Eye (tissue), 1 donor: ENCODE measurements around the gene CPED1.
A peak's percentile ranks its signal among the peaks of the same experiment; 100 is the strongest.
"Not testable (repeated sequence)": the region's sequence is repeated elsewhere in the genome, so short reads cannot be mapped to it uniquely, and the experiment has no call there.

Experiments used
- DNase-seq: peaks from one replicate; pipeline ENCODE4 v3.0.0-alpha.2; 2015

Gene CPED1

DNA sequence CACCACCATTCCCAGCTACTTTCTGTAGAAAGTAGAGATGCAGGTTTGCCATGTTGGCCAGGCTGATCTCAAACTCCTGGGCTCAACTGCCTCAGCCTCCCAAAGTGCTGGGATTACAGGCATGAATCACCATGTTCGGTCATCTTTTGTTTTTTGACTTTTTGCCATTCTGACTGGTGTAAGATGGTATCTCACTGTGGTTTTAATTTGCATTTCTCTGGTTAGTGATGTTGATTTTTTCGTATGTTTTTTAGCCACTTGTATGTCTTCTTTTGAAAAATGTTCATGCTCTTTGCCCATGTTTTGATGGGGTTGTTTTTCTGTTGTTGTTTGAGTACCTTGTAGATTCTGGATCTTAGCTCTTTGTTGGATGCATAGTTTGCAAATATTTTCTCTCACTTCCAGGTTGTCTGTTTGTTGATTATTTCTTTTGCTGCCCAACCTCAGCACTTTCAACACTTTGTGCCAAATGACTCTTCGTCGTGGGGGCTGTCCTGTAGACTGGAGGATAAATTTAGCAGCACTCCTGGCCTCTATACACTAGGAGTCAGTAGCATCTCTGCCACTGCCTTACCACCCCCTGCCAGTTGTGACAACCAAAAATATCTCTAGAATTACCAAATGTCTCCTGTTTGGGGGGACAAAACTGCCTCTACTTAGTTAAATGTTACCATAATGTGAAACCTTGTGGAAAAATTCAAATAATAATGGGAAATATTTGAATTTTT is 6.5 kb upstream of the CPED1 start:
- no peak for DNase-seq

DNA sequence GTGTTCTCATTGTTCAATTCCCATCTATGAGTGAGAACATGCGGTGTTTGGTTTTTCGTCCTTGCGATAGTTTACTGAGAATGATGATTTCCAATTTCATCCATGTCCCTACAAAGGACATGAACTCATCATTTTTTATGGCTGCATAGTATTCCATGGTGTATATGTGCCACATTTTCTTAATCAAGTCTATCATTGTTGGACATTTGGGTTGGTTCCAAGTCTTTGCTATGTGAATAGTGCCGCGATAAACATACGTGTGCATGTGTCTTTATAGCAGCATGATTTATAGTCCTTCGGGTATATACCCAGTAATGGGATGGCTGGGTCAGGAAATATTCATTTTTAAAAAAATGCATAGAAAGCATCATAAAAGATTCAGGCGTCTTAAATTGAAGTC is 4.9 kb upstream of the CPED1 start:
- not testable (repeated sequence) for DNase-seq

DNA sequence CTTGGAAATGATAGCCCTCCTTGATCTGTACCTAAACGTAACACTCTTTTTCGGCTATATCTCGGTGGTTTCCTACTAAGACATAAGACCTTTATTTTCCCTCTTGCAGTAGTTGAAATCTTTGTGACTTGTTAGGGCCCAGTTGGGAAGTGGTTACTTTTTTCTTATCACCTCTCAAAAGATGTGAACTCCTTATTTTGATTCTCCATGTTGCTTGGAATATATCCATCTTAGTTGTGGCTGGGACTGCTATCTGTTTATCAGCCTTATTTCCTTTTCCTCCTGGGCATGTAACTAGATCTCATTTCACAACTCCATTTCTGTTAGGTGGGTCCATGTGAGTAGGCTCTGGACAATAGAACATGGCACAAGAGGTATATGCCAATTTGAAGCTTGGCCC is 4.1 kb upstream of the CPED1 start:
- DNase-seq: no peak

DNA sequence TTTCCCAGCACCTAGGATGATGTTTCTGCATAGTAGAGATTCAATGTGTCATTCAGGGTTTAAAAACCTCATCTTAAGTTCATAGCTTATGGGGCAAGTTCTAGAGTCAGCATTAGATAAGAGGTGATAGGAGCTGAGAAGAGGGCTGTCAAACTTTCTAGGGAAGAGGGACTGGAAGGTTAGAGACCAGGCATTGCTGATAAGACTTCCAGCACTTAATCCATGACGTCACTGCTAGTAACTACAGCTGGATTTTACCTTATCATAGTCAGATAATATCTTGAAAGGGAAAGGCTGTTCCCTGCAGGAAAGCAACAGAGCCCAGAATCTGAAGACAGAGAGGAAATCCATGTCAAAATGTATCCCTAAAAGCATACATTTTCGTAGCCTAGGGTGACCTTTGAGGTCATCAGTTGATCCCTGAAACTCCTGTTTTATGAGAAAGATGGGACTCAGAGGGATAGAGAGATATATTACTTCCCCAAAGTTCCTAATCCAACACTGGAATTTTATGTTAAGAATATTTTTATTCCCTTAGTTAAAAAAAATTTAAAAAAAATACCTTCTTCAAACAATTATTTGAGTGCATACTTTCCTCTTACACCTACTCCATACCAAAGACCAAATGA is 3.3 kb upstream of the CPED1 start:
- DNase-seq: no peak

DNA sequence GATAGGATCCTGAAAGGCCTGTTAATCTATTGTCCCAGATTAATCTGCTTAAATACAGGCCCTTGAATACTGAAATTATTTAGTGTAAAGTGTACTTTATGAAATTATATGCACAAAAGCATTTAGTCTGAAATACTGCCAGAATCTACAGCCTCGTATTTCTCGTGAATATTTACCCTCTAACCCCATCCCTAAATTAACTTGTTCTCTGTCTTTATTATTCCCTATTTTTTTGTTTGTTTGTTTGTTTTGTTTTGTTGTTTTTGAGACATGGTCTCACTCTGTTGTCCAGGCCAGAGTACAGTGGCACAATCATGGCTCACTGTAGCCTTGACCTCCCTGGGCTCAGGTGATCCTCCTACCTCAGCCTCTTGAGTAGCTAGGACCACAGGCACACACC is 2.7 kb upstream of the CPED1 start:
- DNase-seq: no peak

DNA sequence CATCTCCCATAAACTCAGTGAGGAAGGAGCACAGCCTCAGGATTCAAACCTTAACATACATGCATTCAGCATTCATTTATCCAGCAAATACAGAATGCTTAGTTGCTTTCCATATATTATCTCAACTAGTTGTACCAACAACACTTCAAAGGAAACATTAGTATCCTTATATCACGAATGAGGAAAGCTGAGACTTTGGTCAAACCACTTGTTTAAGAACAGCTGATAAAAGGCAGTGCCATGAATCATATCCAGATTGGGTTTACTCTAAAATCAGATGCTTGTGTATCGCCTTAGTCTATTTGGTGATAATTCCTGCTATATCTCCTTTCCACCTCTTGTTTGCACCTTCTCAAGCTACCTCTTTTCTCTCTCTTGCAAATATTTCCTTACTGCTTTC is 1.9 kb upstream of the CPED1 start:
- no peak for DNase-seq

DNA sequence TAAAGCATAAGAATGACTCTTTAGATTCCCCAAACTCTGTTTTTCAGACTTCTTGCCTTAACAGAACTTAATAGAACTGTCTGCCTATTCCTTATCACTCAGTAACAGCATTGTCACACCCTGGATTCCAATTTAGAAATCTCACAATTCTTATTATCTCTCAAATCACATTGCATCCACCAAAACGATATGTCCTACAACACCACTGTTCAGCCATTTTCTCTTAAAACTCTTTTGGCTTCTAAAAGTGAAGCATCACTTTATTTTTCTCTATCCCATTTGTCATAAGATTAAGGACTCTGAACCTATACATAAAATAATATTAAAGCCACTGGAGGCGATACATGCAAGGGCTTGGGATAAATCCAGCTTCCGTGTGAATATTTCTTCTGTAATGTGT is 1.2 kb upstream of the CPED1 start:
- no peak for DNase-seq

DNA sequence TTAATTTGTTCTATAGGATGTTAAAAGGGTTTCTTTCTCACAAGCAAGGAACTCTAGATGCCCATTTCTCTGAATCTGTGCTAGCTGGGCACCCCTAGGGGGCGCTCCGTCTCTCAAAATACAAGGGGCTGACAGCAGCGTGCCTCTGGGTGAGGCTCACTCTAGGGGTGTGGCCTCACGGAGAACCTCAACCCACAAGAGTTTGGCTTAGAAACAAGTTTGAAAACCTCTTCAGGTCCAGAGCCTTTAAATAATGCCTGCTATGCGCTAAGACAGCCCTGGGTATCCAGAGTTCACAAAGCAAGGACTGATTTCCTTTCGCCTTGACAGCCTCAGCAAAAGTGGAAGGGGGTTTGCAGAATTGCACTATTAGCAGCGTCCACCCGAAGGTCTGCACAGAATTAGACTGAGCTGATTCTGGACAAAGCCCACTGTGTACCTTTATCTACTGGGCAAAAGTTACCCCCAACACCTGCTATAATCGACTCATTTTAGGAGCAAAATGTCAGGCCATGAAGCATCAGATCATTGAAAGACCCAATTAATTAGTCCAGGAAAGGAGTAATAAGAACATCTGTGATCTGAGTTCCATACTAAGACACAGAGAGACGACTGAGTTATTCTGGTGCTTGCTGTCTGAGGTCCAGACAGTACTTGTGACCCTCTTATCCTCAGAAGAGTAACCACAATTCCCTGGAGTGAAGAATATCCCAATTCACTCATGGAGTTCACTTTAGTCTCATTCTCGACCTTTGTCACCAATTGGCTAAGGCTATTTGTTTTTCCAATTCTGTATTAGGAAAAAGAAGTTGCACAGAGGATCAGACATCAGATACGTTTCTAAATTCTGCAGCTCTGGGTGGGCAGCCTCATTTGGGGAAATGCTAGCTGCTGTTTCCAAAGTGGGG is 574 bp upstream of the CPED1 start:
- DNase-seq: peak; percentile 95

DNA sequence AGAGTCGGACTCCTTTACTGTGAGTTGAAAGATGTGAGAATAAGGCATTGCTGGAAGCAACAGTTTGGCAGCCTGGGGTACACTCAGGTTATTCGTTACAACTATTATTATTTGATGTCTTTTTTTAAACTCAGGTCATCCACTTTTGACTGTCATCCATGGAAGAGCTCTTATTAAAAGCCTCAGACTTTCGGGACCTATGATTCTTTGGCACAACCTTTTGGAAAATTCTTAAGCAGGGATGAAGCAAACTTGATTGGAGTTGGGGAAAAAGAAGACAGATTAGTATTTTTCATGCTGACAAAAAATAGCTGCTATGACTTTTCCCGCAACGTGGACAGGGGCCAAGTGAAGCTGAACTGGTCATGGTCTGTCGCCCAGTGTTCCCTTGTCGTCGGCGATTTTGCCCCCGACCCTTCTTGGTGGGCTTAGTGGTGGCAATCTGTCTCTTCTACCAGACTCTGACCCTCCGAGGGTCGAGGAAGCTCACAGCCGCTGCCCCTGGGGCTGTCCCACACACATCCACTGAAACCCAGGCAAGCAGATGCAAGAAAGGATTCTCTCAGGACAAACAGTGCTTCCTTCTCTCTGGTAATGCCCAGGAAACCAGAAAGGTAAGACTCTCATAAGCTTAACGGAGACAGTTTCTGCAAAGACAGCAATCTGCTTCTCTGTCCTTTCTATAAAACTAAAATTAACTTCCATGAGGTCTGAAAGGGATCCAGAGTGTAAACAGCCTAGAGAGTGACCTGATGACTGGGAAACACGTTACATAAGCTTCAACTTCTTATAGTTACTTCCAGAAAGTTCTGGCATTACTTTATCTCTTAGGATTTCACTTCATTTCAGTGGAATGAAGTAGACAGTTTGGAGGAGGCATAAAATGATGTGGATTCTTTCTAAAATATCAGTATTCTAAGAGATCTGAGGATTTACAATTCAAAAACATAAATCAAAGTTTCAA is 1.0 kb downstream of the CPED1 start:
- DNase-seq: no peak

DNA sequence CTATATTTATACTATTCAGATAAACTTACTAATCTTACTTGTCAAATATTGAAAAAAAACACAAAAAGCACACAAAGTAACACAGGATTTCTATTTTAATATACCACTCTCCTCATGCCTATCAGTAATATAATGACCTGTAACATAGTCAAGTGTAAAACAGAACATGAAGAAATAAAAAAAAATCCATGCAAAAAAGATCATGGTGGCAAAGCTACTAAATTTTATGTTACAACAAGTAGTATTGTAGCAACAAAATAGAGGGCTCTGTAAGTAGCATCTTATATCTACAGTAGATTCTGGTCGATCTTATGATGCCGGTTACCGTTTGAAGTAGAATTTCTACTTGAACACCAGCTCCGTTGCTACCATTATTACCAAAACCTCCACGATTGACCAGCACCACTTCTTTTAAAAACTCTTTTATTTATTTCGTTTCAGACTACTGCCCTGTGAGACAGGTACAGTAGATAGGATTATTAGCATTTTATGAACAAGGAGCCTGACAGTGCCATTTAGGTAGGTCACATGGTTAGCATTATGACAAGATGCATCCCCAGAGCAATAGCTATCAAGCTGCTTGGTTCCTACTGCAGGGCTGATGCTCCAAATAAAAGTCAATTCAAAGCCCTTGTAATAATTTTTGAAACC is 2.1 kb downstream of the CPED1 start:
- no peak for DNase-seq

DNA sequence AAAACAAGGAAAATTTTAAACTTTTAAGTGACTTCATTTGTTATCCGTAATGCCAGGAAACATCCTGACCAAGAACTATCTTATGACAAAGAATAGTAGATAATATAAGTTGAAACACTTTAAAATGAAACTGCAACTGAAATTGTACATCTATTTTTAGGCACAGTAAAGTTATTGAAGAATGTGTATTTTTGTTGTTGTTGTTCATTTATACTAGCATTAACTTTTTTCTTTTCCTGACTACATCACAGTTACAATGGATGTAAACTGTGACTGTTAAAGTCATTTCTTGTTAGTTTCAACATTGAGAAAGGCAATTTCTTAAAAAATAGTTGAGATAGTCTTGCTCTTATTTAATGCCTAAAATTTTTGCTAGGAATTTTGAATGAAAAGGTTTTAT is 2.6 kb downstream of the CPED1 start:
- DNase-seq: no peak

DNA sequence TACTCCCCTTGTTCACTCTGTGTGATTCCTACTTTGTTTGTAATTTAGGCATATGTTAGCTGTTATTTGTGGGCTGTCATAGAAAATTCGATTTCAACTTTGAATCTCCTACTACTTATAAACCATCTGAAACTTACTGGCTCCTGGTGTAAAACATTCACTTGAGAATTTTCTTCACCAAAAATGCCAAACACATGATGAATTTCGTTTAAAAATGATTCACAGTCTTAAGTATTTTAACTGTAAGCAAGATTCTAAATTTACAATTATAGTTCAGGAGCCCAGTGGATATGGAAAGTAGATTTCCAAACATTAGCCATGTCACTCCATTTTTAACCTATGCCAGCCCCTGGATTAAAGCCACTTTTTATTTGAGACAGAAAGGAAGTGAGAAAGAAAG is 3.1 kb downstream of the CPED1 start:
- DNase-seq: peak; percentile 58

DNA sequence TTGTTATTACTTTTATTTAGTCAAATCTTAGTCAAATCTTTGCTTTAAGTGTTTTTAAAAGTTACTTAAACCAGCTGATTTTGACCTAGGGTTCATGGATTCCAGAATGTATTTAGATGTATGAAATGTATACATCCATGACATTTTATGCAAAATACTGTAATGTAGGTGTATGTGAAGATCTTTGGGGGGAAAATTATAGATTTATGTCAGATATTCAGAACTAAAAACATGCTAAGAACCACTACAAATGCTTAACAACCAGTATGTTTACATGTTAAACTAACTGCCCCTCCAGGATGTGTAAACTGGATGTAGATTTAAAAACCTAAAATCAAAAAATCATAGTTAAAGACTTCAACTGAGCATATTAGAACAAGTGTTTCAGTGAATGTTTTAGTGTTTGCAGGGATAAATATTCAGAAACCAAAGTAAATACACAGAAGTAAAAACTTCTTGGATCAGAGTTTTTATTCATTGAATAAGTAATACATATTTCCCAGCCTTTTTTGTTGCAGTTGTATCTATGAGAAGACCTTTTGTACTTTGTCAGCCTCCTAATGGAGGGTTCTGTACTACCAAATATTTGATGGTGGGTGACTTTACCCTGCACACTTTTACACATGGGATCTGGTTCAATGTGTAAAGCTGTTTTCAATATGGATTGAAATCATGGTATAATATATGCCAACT is 3.9 kb downstream of the CPED1 start:
- no peak for DNase-seq

DNA sequence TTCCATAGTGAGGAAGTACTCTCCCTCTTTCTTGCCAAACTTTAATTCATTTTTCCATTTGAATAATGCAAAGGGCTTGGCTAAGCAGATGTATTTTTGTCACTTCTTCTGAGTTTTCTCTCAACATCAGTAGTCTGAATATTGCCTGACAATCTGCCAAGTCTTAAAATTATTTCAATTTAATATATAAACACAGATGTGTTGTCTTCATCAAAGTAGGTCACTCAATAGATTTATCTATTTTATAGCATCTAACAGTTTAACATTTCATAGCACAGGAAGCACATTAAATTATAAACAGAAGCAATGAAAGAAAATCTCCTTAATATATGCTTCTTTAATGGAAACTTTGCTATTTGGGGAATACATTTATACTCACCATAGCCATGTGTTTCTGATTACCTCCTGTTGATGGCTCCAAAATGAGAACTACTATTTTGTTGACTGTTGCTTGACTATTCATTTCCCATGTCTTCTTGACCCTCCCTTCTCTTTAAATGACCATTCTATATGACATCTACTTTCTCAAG is 4.5 kb downstream of the CPED1 start:
- DNase-seq: peak; percentile 55

DNA sequence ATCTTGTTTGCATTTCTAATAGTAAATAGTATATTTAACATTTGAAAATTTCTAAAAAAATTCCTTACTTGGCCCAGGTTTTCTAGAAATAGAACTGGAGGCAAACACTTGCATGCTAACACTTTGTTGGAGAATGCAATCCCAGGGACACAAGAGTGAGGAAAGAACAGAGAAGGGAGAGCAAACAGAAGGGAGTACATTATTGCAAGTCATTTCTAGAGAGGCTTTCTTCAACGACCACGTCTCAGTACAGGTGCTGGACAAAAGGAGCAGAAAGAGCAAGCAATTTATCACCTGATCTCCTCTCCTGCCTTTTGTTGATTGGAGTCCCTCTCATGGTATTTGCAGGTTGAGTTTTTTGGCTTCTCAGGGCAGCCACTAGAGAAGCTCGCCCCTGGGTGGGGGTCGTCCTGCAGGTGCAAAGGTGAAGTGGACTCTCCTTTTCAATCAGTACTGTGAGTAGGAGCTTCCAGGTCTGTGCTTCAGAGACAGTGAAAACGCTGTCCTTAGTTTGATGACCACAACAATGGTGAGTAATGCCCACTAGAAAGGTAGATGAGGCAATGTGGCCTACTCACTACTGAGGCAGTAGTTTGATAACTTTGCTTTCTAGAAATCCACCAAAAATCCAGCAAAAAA is 5.2 kb downstream of the CPED1 start:
- no peak for DNase-seq

DNA sequence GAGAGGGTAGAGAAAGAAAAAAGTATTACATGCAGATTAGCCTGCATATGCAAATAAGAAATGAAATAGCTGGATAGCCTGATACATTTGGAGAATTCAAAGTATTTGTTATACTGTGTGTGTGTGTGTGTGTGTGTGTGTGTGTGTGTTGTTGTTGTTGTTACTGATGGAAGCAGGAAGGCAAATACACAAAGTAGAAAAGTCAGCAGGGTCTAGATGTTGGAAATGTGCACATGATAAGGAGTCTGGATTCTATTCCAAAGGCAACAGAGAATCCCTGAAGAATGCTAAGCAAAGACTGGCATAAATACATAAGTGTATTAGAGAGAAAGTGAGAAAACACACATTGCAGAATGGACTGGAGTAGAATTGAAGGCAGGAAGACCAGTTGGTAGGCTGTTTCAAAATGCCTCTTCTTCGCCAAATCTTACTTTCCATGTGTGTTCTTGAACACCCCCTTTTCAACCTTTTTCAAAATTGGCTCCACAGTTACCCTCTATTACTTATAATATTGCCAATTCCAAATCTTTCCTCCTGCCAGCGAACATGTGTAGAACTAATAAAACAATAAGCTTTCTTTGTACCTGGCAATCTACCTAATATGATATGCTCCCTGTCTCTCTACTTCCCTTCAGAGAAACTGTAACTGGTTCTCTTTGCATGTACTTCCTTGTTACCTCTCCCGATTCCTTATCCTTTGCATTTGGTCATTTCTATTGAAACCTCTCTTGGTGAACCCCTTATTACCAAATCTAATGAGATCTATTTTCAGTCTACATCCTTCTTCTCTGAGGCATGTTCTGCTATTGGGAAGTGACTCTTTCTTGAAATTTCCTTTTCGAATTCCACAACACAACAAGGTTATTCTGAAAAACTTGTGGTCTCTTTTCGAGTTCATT is 6.2 kb downstream of the CPED1 start:
- no peak for DNase-seq

DNA sequence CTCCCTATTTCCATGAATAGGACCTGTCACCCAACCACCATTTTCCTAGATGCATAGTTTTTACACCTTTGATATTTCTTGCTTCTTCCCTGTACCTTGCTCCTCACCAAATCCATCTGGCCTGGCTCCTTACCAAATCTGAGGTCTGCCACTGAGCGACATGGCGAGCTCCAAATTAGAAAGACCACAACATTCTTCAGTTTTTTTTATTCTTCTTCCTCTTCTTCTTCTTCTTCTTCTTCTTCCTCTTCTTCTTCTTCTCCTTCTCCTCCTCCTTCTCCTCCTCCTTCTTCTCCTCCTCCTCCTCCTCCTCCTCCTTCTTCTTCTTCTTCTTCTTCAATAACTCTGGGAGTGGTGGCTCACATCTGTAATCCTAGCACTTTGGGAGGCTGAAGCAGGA is 7.1 kb downstream of the CPED1 start:
- DNase-seq: no peak

DNA sequence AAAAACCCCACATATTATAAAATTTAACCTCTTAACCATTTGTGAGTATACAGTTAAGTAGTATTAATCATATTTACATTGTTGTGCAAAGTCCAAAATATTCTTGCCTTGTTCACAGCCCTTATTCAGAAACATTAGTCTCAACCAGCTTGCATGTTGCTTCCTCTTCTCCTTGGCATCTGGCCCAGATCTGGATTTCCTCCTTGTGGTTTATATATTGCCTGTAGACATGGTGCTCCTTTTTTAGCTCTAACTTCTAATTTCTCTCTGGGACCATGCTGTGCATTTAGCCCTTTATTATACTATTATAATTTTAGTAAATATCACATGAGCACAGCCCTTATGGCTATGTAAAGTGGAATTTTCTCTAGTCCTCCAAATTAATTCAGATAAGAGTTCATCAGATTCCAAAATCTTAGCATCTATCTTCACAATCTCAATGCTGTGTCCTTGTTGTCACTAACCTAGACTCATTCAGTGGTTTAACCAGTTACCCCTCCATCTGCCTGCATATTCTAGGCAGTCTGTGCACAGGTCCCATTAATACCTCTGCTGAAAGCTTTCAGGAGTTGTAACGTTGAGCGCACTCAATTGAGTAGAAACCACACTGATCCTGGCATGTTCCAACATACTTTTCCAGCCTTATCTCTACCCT is 7.9 kb downstream of the CPED1 start:
- DNase-seq: peak; percentile 63

DNA sequence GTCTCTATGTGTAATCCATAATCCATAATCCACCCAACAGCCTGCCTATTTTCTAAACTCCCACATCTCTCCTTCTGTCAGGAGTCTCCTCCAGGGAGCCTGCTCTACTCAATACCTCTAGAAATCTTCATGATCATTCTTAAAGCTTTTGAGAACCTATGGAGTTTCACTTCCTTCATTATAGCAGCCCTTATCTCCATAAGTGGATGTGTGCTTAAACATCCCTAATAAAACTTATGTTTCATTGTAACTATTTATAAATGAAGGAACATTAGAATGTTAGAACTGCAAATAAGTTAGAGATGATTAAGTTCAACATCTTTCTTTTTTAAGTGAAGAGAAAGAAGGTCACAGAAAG is 8.5 kb downstream of the CPED1 start:
- DNase-seq: no peak
